NB4 (cell line): Measurements from ENCODE around the gene RFX3.

ENCODE experiments used
- DNase-seq: peaks from one replicate; pipeline ENCODE4 v3.0.0; 2010; ENCODE audit warnings: low read depth
- H3K4me3 ChIP-seq: one replicate; pipeline ENCODE4 v1.5.1; 2011; ENCODE audit warnings: mild to moderate bottlenecking, low read depth, low read length, moderate library complexity
- MYC ChIP-seq: IDR thresholded peaks from 2 replicates; pipeline ENCODE4 v1.6.1; 2011; ENCODE audit warnings: low read depth, low read length
- POLR2A ChIP-seq: IDR thresholded peaks from 2 replicates; pipeline ENCODE4 v1.6.1; 2011; ENCODE audit warnings: mild to moderate bottlenecking; ENCODE audit not compliant: insufficient read length; ENCODE audit errors: extremely low read depth
- TF ChIP-seq, protein P1 (sequence below): IDR thresholded peaks from 2 replicates; pipeline ENCODE4 v1.6.1; 2011; ENCODE audit warnings: low read depth, low read length
- TF ChIP-seq, protein P2 (sequence below): IDR thresholded peaks from one replicate; pipeline ENCODE4 v1.5.1; 2012; ENCODE audit warnings: low read depth, low read length

Gene RFX3

DNA sequence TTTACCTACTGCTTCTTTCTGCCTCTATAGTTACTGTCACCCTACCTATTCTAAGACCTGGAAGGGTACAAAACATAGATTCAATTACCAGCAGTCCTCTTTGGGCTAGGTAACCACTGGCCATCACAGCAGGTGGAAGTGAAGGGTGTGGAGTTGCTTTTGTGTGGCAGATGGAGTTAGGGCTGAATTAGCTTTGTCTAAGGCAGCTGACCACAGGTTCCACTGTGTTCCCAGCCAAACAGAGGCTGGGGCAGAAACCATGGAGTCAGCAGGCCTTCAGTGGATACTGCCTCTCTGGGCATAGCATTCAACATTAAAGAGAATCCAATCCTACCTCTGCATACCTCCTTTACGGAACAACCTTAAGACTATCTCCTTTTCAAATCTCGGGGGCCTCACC, 254.2 kb downstream of the RFX3 start:
- H3K4me3 ChIP-seq = no peak overlapping the region
- TF ChIP-seq MYC = no peak
- no peak for TF ChIP-seq POLR2A
- TF ChIP-seq, protein P1, sequence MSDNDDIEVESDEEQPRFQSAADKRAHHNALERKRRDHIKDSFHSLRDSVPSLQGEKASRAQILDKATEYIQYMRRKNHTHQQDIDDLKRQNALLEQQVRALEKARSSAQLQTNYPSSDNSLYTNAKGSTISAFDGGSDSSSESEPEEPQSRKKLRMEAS = no peak
- TF ChIP-seq, protein P2, sequence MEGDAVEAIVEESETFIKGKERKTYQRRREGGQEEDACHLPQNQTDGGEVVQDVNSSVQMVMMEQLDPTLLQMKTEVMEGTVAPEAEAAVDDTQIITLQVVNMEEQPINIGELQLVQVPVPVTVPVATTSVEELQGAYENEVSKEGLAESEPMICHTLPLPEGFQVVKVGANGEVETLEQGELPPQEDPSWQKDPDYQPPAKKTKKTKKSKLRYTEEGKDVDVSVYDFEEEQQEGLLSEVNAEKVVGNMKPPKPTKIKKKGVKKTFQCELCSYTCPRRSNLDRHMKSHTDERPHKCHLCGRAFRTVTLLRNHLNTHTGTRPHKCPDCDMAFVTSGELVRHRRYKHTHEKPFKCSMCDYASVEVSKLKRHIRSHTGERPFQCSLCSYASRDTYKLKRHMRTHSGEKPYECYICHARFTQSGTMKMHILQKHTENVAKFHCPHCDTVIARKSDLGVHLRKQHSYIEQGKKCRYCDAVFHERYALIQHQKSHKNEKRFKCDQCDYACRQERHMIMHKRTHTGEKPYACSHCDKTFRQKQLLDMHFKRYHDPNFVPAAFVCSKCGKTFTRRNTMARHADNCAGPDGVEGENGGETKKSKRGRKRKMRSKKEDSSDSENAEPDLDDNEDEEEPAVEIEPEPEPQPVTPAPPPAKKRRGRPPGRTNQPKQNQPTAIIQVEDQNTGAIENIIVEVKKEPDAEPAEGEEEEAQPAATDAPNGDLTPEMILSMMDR = no peak
- no peak for DNase-seq

DNA sequence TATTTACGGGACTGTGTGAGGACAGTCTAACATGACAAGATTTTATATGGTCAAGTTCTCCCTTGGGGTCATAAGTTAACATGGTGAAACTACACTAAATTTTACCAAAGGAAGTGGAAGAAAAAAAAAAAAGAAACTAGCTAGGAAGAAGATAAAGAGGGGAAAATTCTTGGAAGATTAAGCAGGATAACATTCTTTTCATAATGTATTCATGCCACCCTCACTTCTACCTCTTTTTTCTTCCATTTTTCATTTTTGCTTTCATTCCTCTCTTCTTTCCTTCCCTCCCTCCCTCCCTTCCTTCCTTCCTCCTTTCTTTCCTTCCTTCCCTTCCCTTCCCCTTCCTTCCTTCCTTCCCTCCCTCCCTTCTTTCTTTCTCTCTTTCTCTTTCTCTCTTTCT, 254.6 kb downstream of the RFX3 start:
- no peak overlapping the region for H3K4me3 ChIP-seq
- DNase-seq = no peak
- TF ChIP-seq, protein P2 = no peak
- no peak for TF ChIP-seq POLR2A
- no peak for TF ChIP-seq MYC

GRCh38 chr9:3268223-3268622, 257.6 kb downstream of the RFX3 start:
- no peak for DNase-seq
- TF ChIP-seq, protein P1 = no peak
- TF ChIP-seq MYC (no peak), POLR2A (no peak)
- TF ChIP-seq, protein P2 = no peak
- no peak overlapping the region for H3K4me3 ChIP-seq

GRCh38 chr9:3263698-3264097, 262.1 kb downstream of the RFX3 start:
- TF ChIP-seq POLR2A (no peak), MYC (no peak)
- TF ChIP-seq, protein P1 = no peak
- TF ChIP-seq, protein P2 = no peak
- no peak for DNase-seq
- no peak overlapping the region for H3K4me3 ChIP-seq

DNA sequence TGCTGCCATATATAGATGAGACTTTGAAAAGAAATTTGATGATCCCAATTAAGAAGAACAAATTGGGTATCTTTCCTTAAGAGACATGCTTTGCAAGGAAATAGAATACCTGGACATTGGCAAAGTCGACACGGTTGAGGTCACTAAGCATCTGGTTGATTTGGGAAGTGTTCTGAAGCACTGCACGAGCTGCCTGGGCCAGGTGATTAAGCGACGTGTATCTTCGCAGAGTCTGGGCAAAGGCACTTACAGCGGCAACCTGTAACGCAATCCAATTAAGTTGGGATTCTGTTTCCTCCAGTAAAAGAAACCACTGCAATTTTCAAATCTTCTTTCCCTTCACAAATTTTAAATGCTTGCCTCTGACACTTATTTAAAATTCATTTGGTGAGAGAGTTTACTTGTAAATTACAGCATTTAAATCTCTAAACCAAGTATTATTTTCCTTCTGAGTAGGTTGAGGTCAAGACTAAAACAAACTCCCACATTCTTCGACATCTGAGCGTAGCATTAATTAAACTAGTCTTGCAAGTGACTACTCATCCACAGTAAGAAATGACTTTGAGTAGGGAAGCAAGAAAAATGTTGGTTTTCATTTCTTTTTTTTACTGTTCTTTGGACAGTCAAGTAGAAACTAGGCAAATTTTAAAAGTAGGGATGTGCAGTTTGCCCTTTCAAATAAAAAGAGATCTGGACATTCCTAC, 262.8 kb downstream of the RFX3 start:
- DNase-seq = no peak
- no peak overlapping the region for H3K4me3 ChIP-seq
- TF ChIP-seq POLR2A = no peak
- TF ChIP-seq, protein P1 = no peak
- TF ChIP-seq MYC = no peak
- TF ChIP-seq, protein P2 = no peak

GRCh38 chr9:3261484-3261883, 264.3 kb downstream of the RFX3 start:
- DNase-seq = no peak
- H3K4me3 ChIP-seq = no peak overlapping the region
- no peak for TF ChIP-seq POLR2A
- TF ChIP-seq, protein P2 = no peak
- no peak for TF ChIP-seq MYC
- TF ChIP-seq, protein P1 = no peak
